DMS114 treated with DMSO at 0.1 percent for 48 hours (cell line): Measurements from ENCODE around the gene ANTXR1.

Experiments used
- DNase-seq: peaks from one replicate; lab custom pipeline; 2025; ENCODE audit not compliant: unreplicated experiment; lab: John Stamatoyannopoulos, UW

The ANTXR1 gene

DNA sequence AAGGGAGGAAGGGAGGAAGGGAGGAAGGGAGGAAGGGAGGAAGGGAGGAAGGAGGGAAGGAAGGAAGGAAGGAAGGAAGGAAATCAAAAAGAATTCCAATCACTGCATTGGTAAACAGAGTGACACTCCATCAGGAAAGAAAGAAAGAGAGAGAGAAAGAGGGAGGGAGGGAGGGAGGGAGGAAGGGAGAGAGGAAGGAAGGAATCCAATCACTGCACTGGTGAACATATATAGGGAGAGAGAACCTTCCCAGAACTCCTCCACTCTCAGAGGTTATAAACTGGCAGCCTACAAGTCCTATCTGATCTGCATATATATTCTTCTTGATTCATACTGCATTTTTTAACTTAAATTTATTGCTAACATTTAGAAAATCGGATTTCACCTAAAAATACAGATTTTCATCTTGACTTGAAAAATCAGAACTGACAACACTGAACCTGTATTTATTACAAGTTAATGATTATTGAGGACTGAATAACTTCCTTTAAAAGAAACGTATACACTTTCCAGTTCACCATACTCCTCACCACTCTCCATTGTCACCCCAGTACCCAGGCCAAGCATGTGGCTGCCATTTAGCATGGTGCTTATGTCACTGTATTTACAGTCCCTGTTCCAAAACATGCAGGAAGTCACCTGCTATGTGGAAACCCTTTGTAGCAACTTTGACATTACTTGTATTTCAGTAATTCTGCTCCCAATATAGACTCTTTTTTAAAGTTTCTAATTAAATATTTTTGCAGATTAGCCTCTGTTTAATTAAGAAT is 83.5 kb downstream of the ANTXR1 start:
- no peak for DNase-seq

DNA sequence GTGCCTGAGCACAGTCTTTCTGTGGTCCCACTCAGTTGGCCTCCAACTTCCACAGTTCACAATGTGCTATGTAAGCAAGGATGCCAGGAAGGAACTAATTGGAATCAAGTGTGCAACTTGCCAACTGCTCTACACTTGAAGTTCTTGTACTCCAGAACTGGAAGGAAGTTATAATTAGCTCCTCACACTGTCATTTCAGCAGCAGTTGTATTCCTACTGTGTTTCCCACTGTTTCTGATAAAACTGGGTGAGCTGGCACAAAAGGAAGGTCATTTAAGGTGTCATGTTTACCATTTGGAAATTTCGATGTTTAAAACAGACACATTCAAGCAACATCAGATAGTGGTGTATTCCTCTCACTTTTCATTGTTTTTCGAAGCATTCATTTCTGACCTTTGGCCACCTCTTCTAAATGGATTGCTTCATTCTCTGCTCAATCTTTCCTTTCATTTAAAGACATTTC is 84.2 kb downstream of the ANTXR1 start:
- DNase-seq: no peak

DNA sequence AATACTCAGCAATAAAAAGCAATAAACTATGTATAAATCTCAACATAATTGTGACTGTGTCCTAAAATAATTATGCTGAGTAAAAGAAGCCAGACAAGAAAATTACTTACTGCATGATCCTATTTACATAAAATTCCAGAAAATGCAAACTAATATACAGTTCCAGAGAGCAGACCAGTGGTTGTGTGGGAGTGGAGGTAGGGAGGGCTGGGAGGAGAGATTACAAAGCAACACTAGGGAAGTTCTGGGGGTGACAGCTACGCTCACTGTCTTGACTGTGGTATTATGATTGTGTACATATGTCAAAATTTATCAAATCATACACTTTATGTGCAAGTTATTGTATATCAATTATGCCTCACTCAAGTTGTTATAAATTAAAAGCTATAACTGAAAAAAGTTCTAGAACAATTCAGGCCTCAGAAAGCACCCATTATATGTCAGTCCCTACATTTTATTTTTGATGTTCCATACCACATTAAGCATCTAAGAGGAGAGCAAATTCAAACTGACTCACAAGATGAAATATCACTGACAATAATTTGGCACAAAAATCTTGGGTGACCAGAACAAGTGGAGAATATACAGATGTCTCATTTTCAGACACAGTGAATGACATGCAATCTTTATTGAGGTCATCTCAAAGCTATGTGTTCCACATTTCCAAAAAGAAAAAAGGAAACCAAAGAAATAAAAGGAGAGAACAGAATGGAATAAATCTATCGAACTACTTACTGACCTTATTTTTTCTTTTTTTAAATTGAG is 85.1 kb downstream of the ANTXR1 start:
- DNase-seq: no peak

DNA sequence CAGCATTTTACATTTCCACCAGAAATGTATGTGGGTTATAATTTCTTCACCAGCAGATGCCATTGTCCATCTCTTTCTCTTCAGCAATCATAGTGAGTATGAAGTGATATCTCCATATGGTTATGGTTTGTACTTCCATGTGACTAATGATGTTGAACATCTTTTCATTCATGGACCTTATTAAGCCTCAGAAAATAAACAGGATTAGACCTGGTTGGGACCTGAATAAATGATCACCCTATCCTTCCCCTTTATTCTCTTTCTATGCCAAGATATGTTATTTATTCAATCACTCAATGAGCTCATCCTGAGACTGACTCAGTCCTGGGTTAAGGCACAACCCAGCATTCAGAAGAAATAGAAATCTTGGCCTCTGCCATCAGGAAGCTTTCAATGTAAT is 86.6 kb downstream of the ANTXR1 start:
- DNase-seq: no peak

- no peak for DNase-seq
These were observed 87.3 kb downstream of the ANTXR1 start for GRCh38 chr2:69100220-69100723.

DNA sequence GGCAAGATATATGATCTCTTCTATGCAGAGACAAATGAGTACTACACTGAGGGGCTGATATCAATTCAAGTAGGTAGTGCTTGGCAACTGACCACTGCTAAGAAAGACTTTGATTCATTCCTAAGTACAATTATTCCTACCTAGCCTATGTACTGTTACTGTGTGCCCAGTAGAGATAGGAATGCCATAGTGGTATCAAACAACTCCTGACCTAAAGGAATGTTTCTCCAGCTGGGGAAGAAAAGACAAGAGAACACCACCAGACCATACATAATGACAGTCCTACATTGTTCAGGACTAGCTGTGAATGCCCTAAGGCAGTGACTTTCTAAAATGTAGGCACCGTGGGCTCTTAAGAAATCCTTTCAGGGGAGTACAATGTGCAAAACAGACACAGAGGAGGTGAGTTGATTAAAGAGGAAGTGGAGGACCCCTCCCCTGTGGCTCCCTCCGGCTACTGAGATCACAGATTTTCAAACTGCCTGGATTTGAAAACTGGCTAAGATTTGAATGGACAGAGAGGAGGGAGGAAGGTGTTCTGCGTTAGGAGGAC is 89.1 kb downstream of the ANTXR1 start:
- no peak for DNase-seq

- DNase-seq: no peak
These were observed 90.4 kb downstream of the ANTXR1 start for GRCh38 chr2:69103419-69103818.

- no peak for DNase-seq
These were observed 91.3 kb downstream of the ANTXR1 start for GRCh38 chr2:69104261-69104660.

GRCh38 chr2:69109255-69109654 is 96.3 kb downstream of the ANTXR1 start:
- no peak for DNase-seq

- no peak for DNase-seq
These were observed 98.1 kb downstream of the ANTXR1 start for GRCh38 chr2:69111076-69111475.

- no peak for DNase-seq
These were observed 100.6 kb downstream of the ANTXR1 start for GRCh38 chr2:69113627-69114026.

DNA sequence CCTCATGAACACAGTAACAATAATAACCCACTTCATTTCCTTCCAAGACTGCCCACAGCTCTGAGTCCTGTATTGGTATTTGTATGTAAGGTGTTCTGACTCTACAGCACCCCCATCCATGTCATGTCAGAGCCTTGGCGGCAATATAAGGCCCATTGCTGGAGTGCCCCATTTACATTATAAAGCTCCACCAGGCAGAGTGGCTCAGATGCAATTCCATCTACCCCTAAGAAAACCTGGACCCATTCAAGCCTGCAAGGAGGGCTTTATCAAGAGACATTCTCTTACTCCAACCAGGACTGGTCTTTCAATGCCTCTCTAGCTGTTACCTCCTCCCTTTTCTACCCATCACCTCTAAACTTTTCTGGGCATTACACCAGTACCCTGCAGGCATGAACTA is 101.6 kb downstream of the ANTXR1 start:
- DNase-seq: no peak

DNA sequence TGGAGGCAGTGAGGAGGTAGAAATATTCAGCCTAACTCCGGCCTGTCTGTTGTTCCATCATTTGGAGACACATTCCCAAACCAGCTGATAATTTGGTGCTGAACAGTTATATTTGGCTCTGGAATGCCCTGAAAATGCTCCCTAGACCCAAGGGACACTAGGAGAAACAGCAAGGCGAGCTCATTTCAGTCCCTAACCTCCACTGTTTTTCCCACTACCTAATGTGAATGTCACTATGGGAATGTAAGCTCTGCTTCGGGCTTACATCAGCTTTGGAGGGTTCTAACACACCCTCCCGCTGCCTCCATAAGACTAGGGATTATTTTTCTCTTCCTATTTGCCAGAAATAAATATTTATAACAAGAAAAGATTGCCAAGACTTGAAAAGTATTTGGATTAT is 103.5 kb downstream of the ANTXR1 start:
- no peak for DNase-seq

DNA sequence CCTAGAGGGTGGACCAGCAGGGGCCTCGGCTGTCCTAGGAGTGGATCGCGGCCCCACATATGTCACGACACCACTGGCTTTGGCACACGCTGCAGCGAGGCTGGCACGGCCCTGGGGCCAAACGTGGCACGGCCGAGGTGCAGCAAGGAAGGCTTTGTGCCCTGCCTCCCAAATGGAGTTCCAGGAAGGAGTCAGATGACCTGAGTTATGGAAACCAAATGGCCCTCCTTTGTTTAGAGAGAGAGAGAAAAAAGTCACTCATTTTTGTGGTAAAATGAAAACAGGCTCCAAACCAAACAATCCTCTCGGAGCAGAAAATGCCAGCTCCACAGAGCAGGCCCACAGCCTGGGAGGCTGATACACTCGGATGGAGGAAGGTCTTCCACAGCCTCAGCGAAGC is 105.6 kb downstream of the ANTXR1 start:
- DNase-seq: no peak

DNA sequence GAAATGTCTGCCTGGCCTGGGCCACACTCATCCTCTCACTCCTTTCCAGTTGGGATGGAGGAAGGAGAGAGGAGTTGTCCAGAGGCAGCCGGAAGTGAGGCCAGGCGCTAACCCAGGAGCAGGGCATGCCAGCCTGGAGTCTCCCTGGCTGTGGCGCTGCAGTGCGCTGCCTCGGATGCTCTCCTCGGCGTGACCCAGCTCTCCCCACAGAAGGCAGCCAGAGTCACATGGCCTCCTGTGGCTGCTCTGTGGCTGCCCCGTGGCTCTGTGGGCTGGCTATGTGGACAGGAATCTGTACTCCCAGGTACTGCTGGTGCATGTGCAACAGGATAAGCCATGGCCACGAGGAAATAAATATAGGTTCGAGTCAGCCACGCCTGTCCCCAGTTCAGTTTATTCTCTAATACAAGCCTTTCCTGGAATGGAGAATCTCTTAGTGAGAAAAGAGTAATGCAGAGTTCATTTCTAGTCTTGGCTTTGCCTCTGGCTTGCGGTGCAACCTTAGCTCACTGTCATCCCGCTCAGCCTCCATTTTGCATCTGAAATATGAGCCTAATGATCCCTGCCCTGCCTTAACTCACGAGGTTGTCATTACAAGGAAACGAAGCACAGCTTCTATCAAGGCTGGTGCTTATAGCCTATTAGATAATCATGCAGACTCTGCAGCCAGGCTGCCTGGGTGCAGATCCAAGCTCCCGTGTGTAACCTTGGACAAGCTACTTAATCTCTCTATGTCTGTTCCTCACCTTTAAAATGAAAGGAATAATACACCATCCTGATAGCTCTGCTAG is 106.3 kb downstream of the ANTXR1 start:
- DNase-seq: no peak

- DNase-seq: no peak
These were observed 109.3 kb downstream of the ANTXR1 start for GRCh38 chr2:69122271-69122670.

DNA sequence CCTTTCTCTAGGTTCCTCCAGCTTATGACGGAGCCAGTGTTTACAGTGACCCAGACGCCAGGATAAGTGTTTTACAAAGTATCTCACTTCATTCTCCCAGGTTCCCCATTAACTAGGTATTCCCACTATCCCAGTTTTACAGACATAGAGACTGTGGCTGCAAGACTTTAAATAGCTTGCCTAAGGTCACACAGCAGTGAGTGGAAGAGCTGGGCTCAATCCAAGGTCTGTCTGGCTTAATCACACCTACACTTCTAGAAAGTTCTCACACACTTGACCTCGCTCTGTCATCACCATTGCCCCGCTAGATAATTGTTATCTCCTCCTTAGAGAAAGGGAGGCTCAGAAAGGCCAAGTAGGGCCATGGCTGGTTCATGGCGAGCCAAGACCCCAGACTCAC is 110.2 kb downstream of the ANTXR1 start:
- no peak for DNase-seq

- no peak for DNase-seq
These were observed 111.4 kb downstream of the ANTXR1 start for GRCh38 chr2:69124343-69124742.

DNA sequence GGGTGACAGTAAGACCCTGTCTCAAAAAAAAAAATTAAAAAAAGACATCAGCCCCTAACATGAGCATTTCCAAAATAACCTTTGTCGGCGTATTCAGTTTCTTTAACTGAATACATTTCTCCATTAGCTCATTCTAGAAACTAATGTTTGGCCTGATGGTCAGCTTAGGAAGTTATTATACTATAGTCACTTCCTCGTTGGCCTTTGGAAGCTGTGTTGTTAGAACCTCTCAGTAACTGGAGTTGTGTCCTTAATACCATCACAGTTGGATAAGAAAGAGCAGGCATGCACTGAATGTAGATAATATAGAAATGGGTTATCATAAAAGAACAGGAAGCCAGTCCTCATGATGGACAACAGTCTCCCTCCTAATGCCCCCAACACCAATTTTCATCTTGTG is 112.8 kb downstream of the ANTXR1 start:
- DNase-seq: no peak

GRCh38 chr2:69126341-69126740 is 113.4 kb downstream of the ANTXR1 start:
- no peak for DNase-seq

GRCh38 chr2:69131452-69131851 is 118.5 kb downstream of the ANTXR1 start:
- no peak for DNase-seq
